H1 (cell line): ENCODE measurements around the gene RAD51B.

Experiments used
- CTCF ChIP-seq, 3 experiments: IDR thresholded peaks; 1 replicate in 2 of 3; 2 replicates in 1 of 3; pipeline versions ENCODE4 v1.5.1 to v1.6.1; 2011; ENCODE audit warnings: low read length in 3 of 3, mild to moderate bottlenecking in 3 of 3, inconsistent platforms in 2 of 3, low read depth in 1 of 3, moderate library complexity in 1 of 3; ENCODE audit not compliant: insufficient read depth in 1 of 3; ENCODE audit errors: control extremely low read depth in 1 of 3
- EZH2 ChIP-seq: fragments of 200-600 bp; sonication (generic); IDR thresholded peaks from 2 replicates; pipeline ENCODE4 v1.7.1; 2012; ENCODE audit warnings: low read depth, mild to moderate bottlenecking, moderate library complexity, low read length, inconsistent platforms; ENCODE audit not compliant: severe bottlenecking
- MAFK ChIP-seq: IDR thresholded peaks from 2 replicates; pipeline ENCODE4 v1.6.1; 2012; ENCODE audit warnings: low read depth, mild to moderate bottlenecking, improper control_type of control experiment, low read length
- POLR2AphosphoS5 ChIP-seq: IDR thresholded peaks from 2 replicates; pipeline ENCODE4 v1.6.1; 2011; ENCODE audit warnings: low read depth, low read length
- SP2 ChIP-seq: IDR thresholded peaks from 2 replicates; pipeline ENCODE4 v1.6.1; 2012; ENCODE audit warnings: mild to moderate bottlenecking, low read length, inconsistent platforms

DNA sequence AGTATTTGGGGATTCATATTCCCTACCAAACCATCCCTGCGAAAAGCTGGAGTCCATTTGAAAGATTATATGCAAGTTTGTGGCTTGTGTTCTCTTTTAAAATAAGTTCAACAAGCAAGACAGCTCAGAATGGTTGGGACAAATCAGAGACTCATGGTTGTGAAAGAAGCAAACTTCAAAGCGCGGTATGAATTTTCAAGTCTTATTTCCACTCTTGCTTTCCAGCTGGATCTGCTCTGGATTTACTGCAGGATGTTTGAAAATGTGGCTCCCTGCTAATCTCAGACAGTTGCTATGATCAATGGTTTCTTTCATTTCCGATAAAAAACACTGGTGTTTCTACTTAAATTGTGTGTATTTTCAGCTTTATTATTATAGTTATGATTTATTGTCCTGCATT is 477.5 kb downstream of the RAD51B start:
- TF ChIP-seq SP2 = no peak
- TF ChIP-seq CTCF (IDR thresholded peaks at IDR 0.05; ENCODE audit: control extremely low read depth in 1 of 3, insufficient read depth in 1 of 3, low read depth in 1 of 3, low read length in 3 of 3) = no peak
- no peak for TF ChIP-seq EZH2
- TF ChIP-seq POLR2AphosphoS5 = no peak
- no peak for TF ChIP-seq MAFK
